ENCODE measurements around the gene RAPGEF5. TPM values are rescaled to one million over a fixed set of nuclear protein-coding genes. Genes with fewer than 3 reads are reported as not detected.
A peak's percentile ranks its signal among the peaks of the same experiment; 100 is the strongest.

Gene RAPGEF5
- total RNA-seq, 1 donor from 2014 or later = 29.7 TPM

DNA sequence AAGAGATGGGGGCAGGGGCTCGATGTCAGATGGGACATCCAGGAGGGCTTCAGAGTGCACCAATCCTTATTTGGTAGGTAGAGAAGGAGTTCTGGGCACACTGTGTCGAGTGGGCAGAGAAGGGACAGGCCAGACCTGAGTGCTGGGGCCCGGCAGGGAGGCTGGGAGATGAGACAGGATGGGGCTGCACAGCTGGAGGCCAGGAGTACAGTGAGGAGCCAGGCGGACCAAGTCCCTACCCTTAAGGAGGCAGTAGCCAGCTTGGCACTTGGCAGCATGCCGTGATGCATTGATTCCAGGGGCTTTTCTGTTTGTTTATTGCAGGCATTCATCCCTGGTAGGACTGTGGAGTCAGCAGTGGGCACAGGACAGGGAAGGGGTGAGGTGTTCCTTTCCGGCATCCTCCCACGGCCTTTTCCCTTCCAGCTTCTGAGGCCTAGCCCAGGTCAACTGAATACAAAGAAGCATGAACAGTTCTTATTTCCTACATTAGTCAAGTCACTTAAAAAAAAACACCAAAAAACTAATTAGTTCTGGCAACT lies 242.4 kb downstream of the RAPGEF5 start:
- H3K9me3 ChIP-seq (ENCODE audit: control insufficient read depth in 3 of 3, low read length in 3 of 3) = no peaks in the 10 kb centered on the region
- H3K4me3 ChIP-seq (ENCODE audit: low read length in 3 of 3) = no peak overlapping the region
- H3K27ac ChIP-seq (ENCODE audit: low read depth, low read length) = no peak overlapping the region
- peaks cover 0 to 4% (median 0%) of the 10 kb centered on the region in 3 donors for H3K36me3 ChIP-seq (ENCODE audit: control insufficient read depth in 3 of 3, insufficient read depth in 3 of 3, low read length in 3 of 3)
- peaks cover 0 to 4% (median 2%) of the 10 kb centered on the region in 3 donors for H3K4me1 ChIP-seq (ENCODE audit: control insufficient read depth in 3 of 3, insufficient read depth in 3 of 3, low read length in 3 of 3)
- H3K9ac ChIP-seq (ENCODE audit: low read depth in 1 of 3, low read length in 3 of 3) = no peak overlapping the region
- H3K27me3 ChIP-seq (ENCODE audit: control insufficient read depth in 3 of 3, insufficient read depth in 3 of 3, low read length in 3 of 3) = peaks cover 0 to 3% (median 0%) of the 10 kb centered on the region in 3 donors

DNA sequence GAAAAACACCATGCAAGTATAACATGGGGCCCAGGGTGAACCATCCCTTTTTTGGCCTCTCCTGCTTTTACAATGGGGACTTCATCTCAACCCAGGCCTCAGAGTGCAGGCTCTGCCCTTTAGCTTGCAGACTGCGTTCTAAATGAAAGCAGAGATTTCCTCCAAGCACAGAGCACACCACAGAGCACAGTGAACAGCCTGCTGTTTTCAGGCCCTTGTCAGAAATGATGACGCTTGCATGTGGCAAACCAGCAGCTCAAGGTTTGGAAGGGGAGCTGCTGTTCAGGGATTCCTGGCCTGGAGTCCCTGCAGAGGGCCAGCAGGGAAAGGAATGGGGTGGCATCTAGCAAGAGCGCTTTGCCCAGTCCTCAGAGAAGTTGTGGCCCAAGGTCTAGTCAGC lies 243.9 kb downstream of the RAPGEF5 start:
- H3K4me1 ChIP-seq (ENCODE audit: control insufficient read depth in 3 of 3, insufficient read depth in 3 of 3, low read length in 3 of 3) = peaks cover 0 to 4% (median 2%) of the 10 kb centered on the region in 3 donors
- peaks cover 0 to 8% (median 0%) of the 10 kb centered on the region in 3 donors for H3K27me3 ChIP-seq (ENCODE audit: control insufficient read depth in 3 of 3, insufficient read depth in 3 of 3, low read length in 3 of 3)
- no peak overlapping the region for H3K27ac ChIP-seq (ENCODE audit: low read depth, low read length)
- H3K36me3 ChIP-seq (ENCODE audit: control insufficient read depth in 3 of 3, insufficient read depth in 3 of 3, low read length in 3 of 3) = peaks cover 0 to 4% (median 0%) of the 10 kb centered on the region in 3 donors
- no peak overlapping the region for H3K9ac ChIP-seq (ENCODE audit: low read depth in 1 of 3, low read length in 3 of 3)
- no peaks in the 10 kb centered on the region for H3K9me3 ChIP-seq (ENCODE audit: control insufficient read depth in 3 of 3, low read length in 3 of 3)
- H3K4me3 ChIP-seq (ENCODE audit: low read length in 3 of 3) = no peak overlapping the region

DNA sequence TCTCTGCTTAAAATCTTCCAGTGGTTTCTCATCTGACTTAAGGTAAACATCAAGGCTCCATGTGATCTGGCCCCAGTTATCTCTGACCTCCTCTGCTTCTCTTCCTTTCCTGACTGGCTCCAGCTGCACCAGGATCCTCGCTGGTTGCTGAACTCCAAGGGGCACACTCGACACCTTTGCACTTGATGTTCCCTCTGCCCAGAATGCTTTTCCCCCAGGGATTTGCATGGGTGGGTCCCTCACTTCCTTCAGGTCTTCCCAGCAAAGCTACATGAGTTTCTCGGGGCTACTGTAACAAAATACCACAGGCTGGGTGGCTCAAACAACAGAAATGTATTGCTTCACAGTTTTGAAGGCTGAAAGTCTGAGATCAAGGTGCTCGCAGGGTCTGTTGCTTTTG lies 245.3 kb downstream of the RAPGEF5 start:
- Histone ChIP-seq H3K9me3 (ENCODE audit: control insufficient read depth in 3 of 3, low read length in 3 of 3) (no peaks in the 10 kb centered on the region), H3K36me3 (ENCODE audit: control insufficient read depth in 3 of 3, insufficient read depth in 3 of 3, low read length in 3 of 3) (no peaks in the 10 kb centered on the region), H3K4me1 (ENCODE audit: control insufficient read depth in 3 of 3, insufficient read depth in 3 of 3, low read length in 3 of 3) (peaks cover 0 to 4% (median 2%) of the 10 kb centered on the region in 3 donors), H3K27ac (ENCODE audit: low read depth, low read length) (no peak overlapping the region), H3K9ac (ENCODE audit: low read depth in 1 of 3, low read length in 3 of 3) (no peak overlapping the region), H3K4me3 (ENCODE audit: low read length in 3 of 3) (no peak overlapping the region), H3K27me3 (ENCODE audit: control insufficient read depth in 3 of 3, insufficient read depth in 3 of 3, low read length in 3 of 3) (peaks cover 0 to 8% (median 0%) of the 10 kb centered on the region in 3 donors)

DNA sequence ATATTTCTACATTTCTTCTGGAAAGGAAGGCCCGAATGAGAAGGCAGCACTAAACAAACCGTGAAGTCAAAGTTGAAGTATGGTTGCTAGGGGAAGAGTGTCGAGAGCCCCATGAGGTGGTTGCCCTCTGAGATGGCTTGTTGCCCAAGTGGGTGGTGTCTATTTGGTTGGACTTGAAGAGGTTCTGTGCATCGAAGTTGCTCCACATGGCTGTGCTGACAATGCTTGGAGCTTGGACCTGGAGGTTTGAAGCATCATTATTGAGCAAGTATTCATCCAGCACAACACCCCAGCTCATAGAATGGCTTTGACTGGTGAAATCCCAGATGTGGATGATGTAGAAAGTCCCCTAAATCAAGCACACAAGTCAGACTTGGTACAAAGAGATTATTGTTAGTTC lies 246.1 kb downstream of the RAPGEF5 start:
- Histone ChIP-seq H3K36me3 (ENCODE audit: control insufficient read depth in 3 of 3, insufficient read depth in 3 of 3, low read length in 3 of 3) (no peaks in the 10 kb centered on the region), H3K9me3 (ENCODE audit: control insufficient read depth in 3 of 3, low read length in 3 of 3) (no peaks in the 10 kb centered on the region), H3K9ac (ENCODE audit: low read depth in 1 of 3, low read length in 3 of 3) (no peak overlapping the region), H3K4me3 (ENCODE audit: low read length in 3 of 3) (no peak overlapping the region), H3K4me1 (ENCODE audit: control insufficient read depth in 3 of 3, insufficient read depth in 3 of 3, low read length in 3 of 3) (peaks cover 0 to 4% (median 2%) of the 10 kb centered on the region in 3 donors), H3K27me3 (ENCODE audit: control insufficient read depth in 3 of 3, insufficient read depth in 3 of 3, low read length in 3 of 3) (peaks cover 0 to 8% (median 0%) of the 10 kb centered on the region in 3 donors), H3K27ac (ENCODE audit: low read depth, low read length) (no peak overlapping the region)

DNA sequence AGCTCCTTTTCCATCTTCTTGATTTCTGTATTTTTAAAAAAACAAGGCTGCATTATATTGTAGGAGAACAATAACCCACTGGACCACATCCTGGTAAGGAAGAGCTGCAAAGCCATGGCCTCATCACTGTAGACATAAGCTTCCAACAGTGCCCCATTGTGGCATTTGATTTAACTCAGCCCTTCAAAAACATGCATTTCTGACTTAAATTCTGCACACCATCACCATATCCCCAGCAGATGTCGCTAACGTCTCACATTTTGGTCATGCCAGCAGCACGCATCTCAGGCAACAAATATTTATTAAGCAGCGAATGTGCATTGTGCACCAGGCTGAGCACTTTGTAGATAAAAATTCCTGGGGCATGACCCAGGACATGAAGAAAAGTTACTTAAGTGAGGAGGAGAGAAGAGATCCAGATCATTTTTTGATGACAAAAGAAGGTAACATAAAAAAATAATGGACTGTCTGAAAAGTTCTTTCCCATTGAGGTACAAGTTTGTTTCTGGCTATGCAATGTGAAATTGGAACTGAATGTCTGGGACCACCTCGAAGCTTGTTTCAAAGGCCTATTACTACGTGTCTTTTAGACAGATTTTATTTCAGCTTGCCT lies 246.6 kb downstream of the RAPGEF5 start:
- no peak overlapping the region for H3K4me3 ChIP-seq (ENCODE audit: low read length in 3 of 3)
- no peaks in the 10 kb centered on the region for H3K9me3 ChIP-seq (ENCODE audit: control insufficient read depth in 3 of 3, low read length in 3 of 3)
- no peaks in the 10 kb centered on the region for H3K36me3 ChIP-seq (ENCODE audit: control insufficient read depth in 3 of 3, insufficient read depth in 3 of 3, low read length in 3 of 3)
- H3K4me1 ChIP-seq (ENCODE audit: control insufficient read depth in 3 of 3, insufficient read depth in 3 of 3, low read length in 3 of 3) = peaks cover 0 to 4% (median 2%) of the 10 kb centered on the region in 3 donors
- peak overlapping the region in 1 of 3 donors; percentile 8 for H3K9ac ChIP-seq (ENCODE audit: low read depth in 1 of 3, low read length in 3 of 3)
- H3K27me3 ChIP-seq (ENCODE audit: control insufficient read depth in 3 of 3, insufficient read depth in 3 of 3, low read length in 3 of 3) = peaks cover 0 to 8% (median 0%) of the 10 kb centered on the region in 3 donors
- H3K27ac ChIP-seq (ENCODE audit: low read depth, low read length) = no peak overlapping the region

DNA sequence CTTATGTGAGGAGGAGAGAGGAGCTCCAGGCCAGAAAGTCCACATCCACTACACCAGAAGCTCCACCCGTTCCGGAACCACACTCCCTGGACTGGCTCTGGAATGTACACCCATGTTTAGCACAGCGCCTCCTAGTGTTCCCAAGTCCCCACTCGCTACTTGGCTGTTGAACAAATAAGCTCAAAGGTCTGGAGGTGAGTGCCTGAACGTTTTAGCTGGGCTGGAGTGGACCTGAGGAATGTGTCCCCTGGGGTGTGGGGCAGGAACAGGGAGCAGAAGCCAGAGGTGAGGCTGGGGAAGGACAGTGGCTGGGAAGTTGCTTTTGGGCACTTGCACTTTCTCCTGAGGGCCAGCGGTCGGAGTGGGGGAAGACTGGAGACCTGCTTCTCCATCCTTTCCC lies 247.2 kb downstream of the RAPGEF5 start:
- peak overlapping the region in 1 of 3 donors; percentile 8 for H3K9ac ChIP-seq (ENCODE audit: low read depth in 1 of 3, low read length in 3 of 3)
- H3K27ac ChIP-seq (ENCODE audit: low read depth, low read length) = no peak overlapping the region
- H3K27me3 ChIP-seq (ENCODE audit: control insufficient read depth in 3 of 3, insufficient read depth in 3 of 3, low read length in 3 of 3) = peaks cover 0 to 8% (median 0%) of the 10 kb centered on the region in 3 donors
- no peaks in the 10 kb centered on the region for H3K36me3 ChIP-seq (ENCODE audit: control insufficient read depth in 3 of 3, insufficient read depth in 3 of 3, low read length in 3 of 3)
- peaks cover 0 to 4% (median 2%) of the 10 kb centered on the region in 3 donors for H3K4me1 ChIP-seq (ENCODE audit: control insufficient read depth in 3 of 3, insufficient read depth in 3 of 3, low read length in 3 of 3)
- H3K4me3 ChIP-seq (ENCODE audit: low read length in 3 of 3) = no peak overlapping the region
- no peaks in the 10 kb centered on the region for H3K9me3 ChIP-seq (ENCODE audit: control insufficient read depth in 3 of 3, low read length in 3 of 3)

DNA sequence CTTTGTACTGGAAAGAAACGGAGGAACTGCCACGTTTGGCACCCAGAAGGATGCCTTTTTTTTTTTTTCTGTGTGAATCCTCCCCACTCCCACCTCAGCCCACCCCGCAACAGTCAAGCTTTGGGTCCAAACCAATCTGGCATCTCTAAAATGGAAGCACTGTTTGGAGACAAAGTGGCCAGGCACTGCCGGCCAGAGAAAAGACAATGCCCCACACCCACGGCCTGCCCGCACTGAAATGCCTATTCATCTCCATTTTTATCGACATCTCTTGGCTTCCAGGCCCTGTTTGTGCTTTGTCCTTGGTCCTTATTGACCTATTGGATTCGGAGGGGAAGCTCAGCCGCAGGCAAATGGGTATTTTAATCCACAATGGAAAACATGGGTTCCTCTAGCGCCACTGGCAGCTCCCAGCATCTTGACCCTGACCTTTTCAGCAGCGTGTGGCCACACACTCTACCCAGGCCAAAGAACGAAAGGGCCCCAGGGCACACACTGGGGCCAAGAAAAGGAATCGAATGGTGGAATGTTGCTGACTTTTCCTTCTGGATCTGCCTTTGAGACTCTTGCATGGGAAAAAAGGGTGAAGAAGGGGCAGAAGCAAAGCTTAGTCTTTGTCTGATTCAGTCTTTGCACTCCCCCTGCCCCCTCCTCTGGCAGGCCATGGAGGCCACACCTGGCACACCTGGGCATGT lies 248.7 kb downstream of the RAPGEF5 start:
- H3K9ac ChIP-seq (ENCODE audit: low read depth in 1 of 3, low read length in 3 of 3) = no peak overlapping the region
- H3K4me1 ChIP-seq (ENCODE audit: control insufficient read depth in 3 of 3, insufficient read depth in 3 of 3, low read length in 3 of 3) = peaks cover 0 to 3% (median 0%) of the 10 kb centered on the region in 3 donors
- no peak overlapping the region for H3K4me3 ChIP-seq (ENCODE audit: low read length in 3 of 3)
- H3K9me3 ChIP-seq (ENCODE audit: control insufficient read depth in 3 of 3, low read length in 3 of 3) = no peaks in the 10 kb centered on the region
- peaks cover 0 to 8% (median 0%) of the 10 kb centered on the region in 3 donors for H3K27me3 ChIP-seq (ENCODE audit: control insufficient read depth in 3 of 3, insufficient read depth in 3 of 3, low read length in 3 of 3)
- no peak overlapping the region for H3K27ac ChIP-seq (ENCODE audit: low read depth, low read length)
- H3K36me3 ChIP-seq (ENCODE audit: control insufficient read depth in 3 of 3, insufficient read depth in 3 of 3, low read length in 3 of 3) = no peaks in the 10 kb centered on the region

DNA sequence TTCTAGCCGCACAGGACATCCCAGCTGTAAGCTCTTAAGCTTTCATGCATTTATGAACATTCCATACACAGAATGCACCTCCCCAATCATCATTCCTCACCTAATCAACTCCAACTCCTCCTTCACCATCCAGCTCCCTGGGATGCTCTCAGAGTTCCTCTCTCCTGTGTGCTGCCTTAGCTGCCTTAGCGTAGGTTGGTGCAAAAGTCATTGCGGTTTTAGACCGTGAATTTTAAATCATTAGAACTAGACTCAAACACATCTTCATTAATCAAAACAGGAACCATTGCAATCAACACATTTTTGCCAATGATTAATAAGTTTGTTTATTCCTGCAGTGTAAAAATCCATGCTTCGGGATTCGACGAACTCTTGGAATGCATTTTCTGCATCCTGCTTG lies 251.4 kb downstream of the RAPGEF5 start:
- Histone ChIP-seq H3K9ac (ENCODE audit: low read depth in 1 of 3, low read length in 3 of 3) (no peak overlapping the region), H3K4me3 (ENCODE audit: low read length in 3 of 3) (no peak overlapping the region), H3K4me1 (ENCODE audit: control insufficient read depth in 3 of 3, insufficient read depth in 3 of 3, low read length in 3 of 3) (peaks cover 0 to 3% (median 0%) of the 10 kb centered on the region in 3 donors), H3K27ac (ENCODE audit: low read depth, low read length) (no peak overlapping the region), H3K36me3 (ENCODE audit: control insufficient read depth in 3 of 3, insufficient read depth in 3 of 3, low read length in 3 of 3) (no peaks in the 10 kb centered on the region), H3K27me3 (ENCODE audit: control insufficient read depth in 3 of 3, insufficient read depth in 3 of 3, low read length in 3 of 3) (peaks cover 0 to 8% (median 2%) of the 10 kb centered on the region in 3 donors), H3K9me3 (ENCODE audit: control insufficient read depth in 3 of 3, low read length in 3 of 3) (no peaks in the 10 kb centered on the region)

DNA sequence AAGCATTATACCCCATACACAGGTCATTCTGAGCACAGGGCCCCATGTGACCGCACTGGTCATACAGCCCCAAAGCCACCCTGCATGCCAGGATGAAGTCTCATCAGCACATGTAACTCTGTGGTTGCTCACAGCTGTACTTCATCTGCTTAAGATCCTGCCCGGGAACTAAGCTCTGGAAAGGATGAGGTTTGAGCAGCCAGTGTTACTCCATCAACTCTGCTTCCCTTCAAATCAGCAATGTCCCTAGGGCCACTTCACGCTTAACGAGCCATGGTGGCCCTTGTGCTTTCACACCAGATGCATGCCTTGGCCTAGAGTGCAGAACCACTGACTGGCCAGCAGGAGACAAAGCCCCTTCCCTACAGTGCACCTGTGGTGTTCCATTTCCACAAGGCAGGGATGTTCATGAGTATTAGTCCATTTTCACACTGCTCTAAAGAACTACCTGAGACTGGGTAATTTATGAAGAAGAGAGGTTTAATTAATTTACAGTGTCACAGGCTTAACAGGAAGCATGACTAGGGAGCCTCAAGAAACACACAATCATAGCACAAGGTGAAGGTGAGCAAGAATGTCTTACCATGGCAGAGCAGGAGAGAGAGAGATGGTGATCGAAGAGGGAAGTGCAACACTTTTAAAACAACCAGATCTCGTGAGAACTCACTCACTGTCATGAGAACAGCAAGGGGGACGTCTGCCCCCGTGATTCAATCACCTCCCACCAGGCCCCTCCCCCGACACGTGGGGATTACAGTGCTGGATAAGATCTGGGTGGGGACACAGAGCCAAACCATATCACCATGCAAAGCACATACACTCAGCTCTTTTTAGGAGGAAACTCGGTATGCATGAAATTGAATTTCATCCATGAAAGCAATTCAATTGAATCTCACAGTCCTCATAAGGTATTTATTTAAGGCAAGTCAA lies 262.3 kb downstream of the RAPGEF5 start:
- no peak overlapping the region for H3K9ac ChIP-seq (ENCODE audit: low read depth in 1 of 3, low read length in 3 of 3)
- peaks cover 0 to 5% (median 0%) of the 10 kb centered on the region in 3 donors for H3K27me3 ChIP-seq (ENCODE audit: control insufficient read depth in 3 of 3, insufficient read depth in 3 of 3, low read length in 3 of 3)
- no peaks in the 10 kb centered on the region for H3K9me3 ChIP-seq (ENCODE audit: control insufficient read depth in 3 of 3, low read length in 3 of 3)
- H3K27ac ChIP-seq (ENCODE audit: low read depth, low read length) = no peak overlapping the region
- H3K4me1 ChIP-seq (ENCODE audit: control insufficient read depth in 3 of 3, insufficient read depth in 3 of 3, low read length in 3 of 3) = peaks cover 0 to 7% (median 5%) of the 10 kb centered on the region in 3 donors
- no peaks in the 10 kb centered on the region for H3K36me3 ChIP-seq (ENCODE audit: control insufficient read depth in 3 of 3, insufficient read depth in 3 of 3, low read length in 3 of 3)
- H3K4me3 ChIP-seq (ENCODE audit: low read length in 3 of 3) = no peak overlapping the region

Measured in skeletal muscle tissue (tissue), 4 donors.